Measurements from ENCODE around the gene ARNT2. TPM values are rescaled to one million over a fixed set of nuclear protein-coding genes. Genes with fewer than 3 reads are reported as not detected.

Gene ARNT2
- total and polyA plus RNA-seq, 10 of the 15 experiments (the other 5 are each of a cell fraction or from before 2014, with no cell fraction given): 0.07 to 0.49 (median 0.09) TPM; not detected in 6

DNA sequence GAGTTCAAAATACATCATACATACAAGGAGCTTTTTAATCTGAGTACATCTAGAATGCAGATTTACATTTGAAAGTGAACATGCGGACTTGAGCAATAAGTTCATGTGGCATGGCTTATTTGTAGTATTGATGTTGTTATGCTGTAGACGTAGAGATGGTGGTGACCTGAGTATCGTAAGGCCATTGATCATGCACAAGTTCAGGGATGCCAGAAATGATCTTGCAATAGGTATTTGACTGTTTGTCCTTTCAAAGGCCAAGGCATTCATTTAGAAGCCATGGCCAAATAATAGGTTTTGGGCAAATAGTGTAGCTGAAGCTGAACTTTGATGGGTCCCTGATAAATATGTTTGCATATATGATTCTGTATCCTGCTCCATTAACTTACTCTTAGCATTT is 35.0 kb downstream of the ARNT2 start:
- H3K27me3 ChIP-seq (replicated peaks in 1 of 2; ENCODE audit: control insufficient read depth in 2 of 2, insufficient read depth in 2 of 2, low read length in 1 of 2): peaks cover 0 to 3% of the 10 kb centered on the region in 2 experiments; a peak in 3 of 4 replicates
- TF ChIP-seq RFX5 (IDR thresholded peaks at IDR 0.05; ENCODE audit: low read depth, low read length) (no peak), CHD1 (IDR thresholded peaks at IDR 0.05; ENCODE audit: low read depth, low read length) (no peak), MTA3 (IDR thresholded peaks at IDR 0.05; ENCODE audit: borderline replicate concordance, low read length) (no peak), ETV6 (conservative IDR thresholded peaks at IDR 0.05 in 1 of 2, IDR thresholded peaks at IDR 0.05 in 1 of 2; ENCODE audit: borderline replicate concordance in 1 of 2, low read depth in 1 of 2) (no peak), HDGF (IDR thresholded peaks at IDR 0.05) (no peak), GATAD2B (conservative IDR thresholded peaks at IDR 0.05; ENCODE audit: low read depth) (no peak), NR2C2 (IDR thresholded peaks at IDR 0.05; ENCODE audit: borderline replicate concordance, control insufficient read depth, insufficient read length, low read depth) (no peak), ZZZ3 (IDR thresholded peaks at IDR 0.05; ENCODE audit: control insufficient read depth, insufficient read length, low read depth) (no peak), POLR2A (IDR thresholded peaks at IDR 0.05; ENCODE audit: low read depth, low read length) (no peak), HDAC6 (IDR thresholded peaks at IDR 0.05; ENCODE audit: unreplicated experiment) (no peak)
- TF ChIP-seq, protein P1, sequence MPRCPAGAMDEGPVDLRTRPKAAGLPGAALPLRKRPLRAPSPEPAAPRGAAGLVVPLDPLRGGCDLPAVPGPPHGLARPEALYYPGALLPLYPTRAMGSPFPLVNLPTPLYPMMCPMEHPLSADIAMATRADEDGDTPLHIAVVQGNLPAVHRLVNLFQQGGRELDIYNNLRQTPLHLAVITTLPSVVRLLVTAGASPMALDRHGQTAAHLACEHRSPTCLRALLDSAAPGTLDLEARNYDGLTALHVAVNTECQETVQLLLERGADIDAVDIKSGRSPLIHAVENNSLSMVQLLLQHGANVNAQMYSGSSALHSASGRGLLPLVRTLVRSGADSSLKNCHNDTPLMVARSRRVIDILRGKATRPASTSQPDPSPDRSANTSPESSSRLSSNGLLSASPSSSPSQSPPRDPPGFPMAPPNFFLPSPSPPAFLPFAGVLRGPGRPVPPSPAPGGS (IDR thresholded peaks at IDR 0.05; ENCODE audit: borderline replicate concordance, insufficient read depth, low read depth, low read length, poor library complexity, severe bottlenecking): no peak
- no peaks in the 10 kb centered on the region for H4K20me1 ChIP-seq (ENCODE audit: control insufficient read depth, insufficient read depth)
- H3K27ac ChIP-seq (ENCODE audit: control insufficient read depth, insufficient read depth): no peak overlapping the region
- H2AFZ ChIP-seq (ENCODE audit: control insufficient read depth, low read depth, low read length): no peak overlapping the region
- RAD21 ChIA-PET (ENCODE audit: unreplicated experiment): no interaction called here
- ATAC-seq (no peak), FAIRE-seq (no peak), DNase-seq (ENCODE audit: low read depth, low spot score) (no peak)
- H3K9me3 ChIP-seq (replicated peaks; ENCODE audit: control insufficient read depth, insufficient read depth, low read length): no peaks in the 10 kb centered on the region
- no peaks in the 10 kb centered on the region for H3K4me1 ChIP-seq (ENCODE audit: control insufficient read depth, insufficient read depth, low read length)
- intact Hi-C loops (cut with micrococcal nuclease; ENCODE audit: unreplicated experiment) (no loop called here), in situ Hi-C loops (cut with MboI) (no loop called here)
- no peak overlapping the region for H3K9ac ChIP-seq (ENCODE audit: control insufficient read depth, insufficient read depth, low read length)
- H3K79me2 ChIP-seq (ENCODE audit: control insufficient read depth, insufficient read depth, low read length): no peaks in the 10 kb centered on the region
- no peak overlapping the region for H3K4me2 ChIP-seq (ENCODE audit: control insufficient read depth, insufficient read depth)
- CTCF ChIA-PET: no interaction called here
- no peaks in the 10 kb centered on the region for H3K36me3 ChIP-seq (ENCODE audit: control insufficient read depth in 2 of 2, insufficient read depth in 2 of 2, low read length in 1 of 2)
- 50% methylated on average over 3 of the region's 3 CpGs for WGBS (ENCODE audit: insufficient coverage, insufficient replicate concordance, low lambda C conversion rate, missing lambda C conversion rate)
- BruUV-seq (replicated peaks): no TSS peak
- POLR2A ChIA-PET: no interaction called here
- H3K4me3 ChIP-seq: no peak overlapping the region
- SMC1A ChIA-PET (ENCODE audit: uncharacterized antibody, unreplicated experiment): no interaction called here

Measured in GM12878 (cell line).